Keratinocyte (primary cell): ENCODE data around the gene UGT1A4. TPM values are rescaled to one million over a fixed set of nuclear protein-coding genes. Genes with fewer than 3 reads are reported as not detected.

Source experiments
- DNase-seq: peaks from one replicate; pipeline ENCODE4 v3.0.0-alpha.2; 2011; ENCODE audit warnings: low read depth, missing footprints, low spot score
- FAIRE-seq: peaks from 2 replicates; lab custom pipeline; 2011; peaks lifted over from hg19 to GRCh38; lab: Jason Lieb, UNC
- H2AFZ ChIP-seq: 2 replicates; pipeline ENCODE4 v1.6.0; 2012; ENCODE audit warnings: low read length, control low read depth, inconsistent platforms; ENCODE audit not compliant: control insufficient read depth
- H3K27ac ChIP-seq: 2 replicates; pipeline ENCODE4 v1.5.1; 2011; ENCODE audit warnings: low read length; ENCODE audit not compliant: control insufficient read depth, insufficient read depth
- H3K27me3 ChIP-seq: 3 replicates; pipeline ENCODE4 v1.6.0; 2011; ENCODE audit warnings: low read length; ENCODE audit not compliant: control insufficient read depth, insufficient read depth; ENCODE audit errors: extremely low read depth
- H3K36me3 ChIP-seq, 2 experiments: 2 replicates in 1 of 2; 3 replicates in 1 of 2; pipeline ENCODE4 v1.5.1; 2011; ENCODE audit warnings: low read length in 2 of 2, mild to moderate bottlenecking in 1 of 2; ENCODE audit not compliant: control insufficient read depth in 2 of 2, insufficient read depth in 2 of 2; ENCODE audit errors: extremely low read depth in 1 of 2
- H3K4me1 ChIP-seq: 3 replicates; pipeline ENCODE4 v1.5.1; 2011; ENCODE audit warnings: low read length; ENCODE audit not compliant: control insufficient read depth, insufficient read depth; ENCODE audit errors: extremely low read depth
- H3K4me2 ChIP-seq: 3 replicates; pipeline ENCODE4 v1.6.0; 2011; ENCODE audit warnings: low read depth, low read length; ENCODE audit not compliant: control insufficient read depth, insufficient read depth; ENCODE audit errors: extremely low read depth
- H3K4me3 ChIP-seq, 3 experiments: fragments of 200-600 bp in 1 of 3; sonication (generic) in 1 of 3; 2 replicates in 2 of 3; 3 replicates in 1 of 3; pipeline ENCODE4 v1.5.1; 2011 to 2016; ENCODE audit warnings: low read length in 3 of 3, mild to moderate bottlenecking in 3 of 3, control low read depth in 2 of 3, inconsistent platforms in 1 of 3, low read depth in 1 of 3, mixed read lengths in 1 of 3, mixed run types in 1 of 3, moderate library complexity in 1 of 3; ENCODE audit not compliant: control insufficient read depth in 2 of 3, insufficient read depth in 2 of 3; ENCODE audit errors: extremely low read depth in 1 of 3
- H3K79me2 ChIP-seq: 2 replicates; pipeline ENCODE4 v1.6.0; 2012; ENCODE audit warnings: low read length; ENCODE audit not compliant: control insufficient read depth, insufficient read depth
- H3K9ac ChIP-seq: 3 replicates; pipeline ENCODE4 v1.6.0; 2011; ENCODE audit warnings: low read length; ENCODE audit not compliant: control insufficient read depth, insufficient read depth; ENCODE audit errors: extremely low read depth
- H3K9me1 ChIP-seq: 3 replicates; pipeline ENCODE4 v1.6.0; 2011; ENCODE audit warnings: low read length; ENCODE audit not compliant: control insufficient read depth, insufficient read depth; ENCODE audit errors: extremely low read depth
- H3K9me3 ChIP-seq: 2 replicates; pipeline ENCODE4 v1.5.1; 2012; ENCODE audit warnings: low read depth, low read length; ENCODE audit not compliant: control insufficient read depth
- H4K20me1 ChIP-seq: 3 replicates; pipeline ENCODE4 v1.6.0; 2011; ENCODE audit warnings: low read length; ENCODE audit not compliant: control insufficient read depth, insufficient read depth; ENCODE audit errors: extremely low read depth
- EZH2 ChIP-seq: IDR thresholded peaks from one replicate; pipeline ENCODE4 v1.6.1; 2012; ENCODE audit warnings: inconsistent platforms, mild to moderate bottlenecking, low read length, moderate library complexity
- dilution Hi-C: fragments of 300-500 bp; cut with MboI; formaldehyde crosslinking; loops from one replicate; pipeline ENCODE4 v1.7.0; 2020; ENCODE audit warnings: low sequenced_read_pairs; ENCODE audit not compliant: extremely low pct_ligation_motif_present
- polyA plus RNA-seq, 5 experiments: library from polyadenylated mRNA; depleted of rRNA in 3 of 5; stranded (reverse) in 3 of 5; stranded (forward) in 1 of 5; unstranded in 1 of 5; fragments of >200 nt; gene quantifications; 1 replicate in 1 of 5; 2 replicates in 3 of 5; 3 replicates in 1 of 5; pipeline versions ENCODE4 v1.2.1 to v1.2.3, GENCODE V29; 2011 to 2012; ENCODE audit warnings: missing spikeins in 2 of 5, low read depth in 1 of 5, low replicate concordance in 1 of 5
- TF ChIP-seq, protein P1 (sequence below), 3 experiments: IDR thresholded peaks in 1 of 3; conservative IDR thresholded peaks in 1 of 3; optimal IDR thresholded peaks in 1 of 3; 2 replicates in 2 of 3; 3 replicates in 1 of 3; pipeline versions ENCODE3 to v1.5.1; 2011; ENCODE audit warnings: low read length in 3 of 3, mild to moderate bottlenecking in 3 of 3, moderate library complexity in 2 of 3, control low read depth in 1 of 3, inconsistent platforms in 1 of 3; ENCODE audit not compliant: insufficient read depth in 2 of 3; ENCODE audit errors: extremely low read depth in 1 of 3

Gene UGT1A4
- polyA plus RNA-seq, 1 donor (not counting 4 experiments of a cell fraction or from before 2014, with no cell fraction given) = 2.4 TPM

DNA sequence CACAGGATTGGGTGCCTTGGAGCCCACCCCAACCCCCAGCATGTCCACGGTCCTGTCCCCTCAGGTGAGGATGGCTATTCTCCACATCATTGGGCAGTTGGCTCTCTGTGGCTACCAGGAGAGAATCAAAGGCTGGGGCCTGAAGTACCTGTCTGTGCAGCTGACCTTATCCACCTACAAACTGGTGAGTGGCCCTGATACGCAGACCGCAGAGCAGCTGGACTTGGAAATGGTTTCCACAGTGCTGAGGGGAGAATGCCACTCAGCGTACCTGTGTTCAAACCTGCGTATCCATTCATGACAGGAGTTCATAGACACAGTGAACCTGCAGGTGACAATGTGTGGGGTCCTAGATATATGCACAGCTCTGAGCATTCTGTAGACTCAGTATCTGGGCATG is 81.2 kb downstream of the UGT1A4 start:
- Histone ChIP-seq H3K4me3 (no peak overlapping the region), H2AFZ (no peak overlapping the region), H3K27ac (no peak overlapping the region), H4K20me1 (no peaks in the 10 kb centered on the region), H3K27me3 (peaks cover 6% of the 10 kb centered on the region), H3K9ac (no peak overlapping the region), H3K4me1 (peaks cover 9% of the 10 kb centered on the region), H3K9me1 (no peaks in the 10 kb centered on the region), H3K79me2 (no peaks in the 10 kb centered on the region), H3K36me3 (no peaks in the 10 kb centered on the region), H3K9me3 (no peaks in the 10 kb centered on the region), H3K4me2 (no peak overlapping the region)
- DNase-seq (no peak), FAIRE-seq (no peak)
- no peak for TF ChIP-seq EZH2
- TF ChIP-seq, protein P1, sequence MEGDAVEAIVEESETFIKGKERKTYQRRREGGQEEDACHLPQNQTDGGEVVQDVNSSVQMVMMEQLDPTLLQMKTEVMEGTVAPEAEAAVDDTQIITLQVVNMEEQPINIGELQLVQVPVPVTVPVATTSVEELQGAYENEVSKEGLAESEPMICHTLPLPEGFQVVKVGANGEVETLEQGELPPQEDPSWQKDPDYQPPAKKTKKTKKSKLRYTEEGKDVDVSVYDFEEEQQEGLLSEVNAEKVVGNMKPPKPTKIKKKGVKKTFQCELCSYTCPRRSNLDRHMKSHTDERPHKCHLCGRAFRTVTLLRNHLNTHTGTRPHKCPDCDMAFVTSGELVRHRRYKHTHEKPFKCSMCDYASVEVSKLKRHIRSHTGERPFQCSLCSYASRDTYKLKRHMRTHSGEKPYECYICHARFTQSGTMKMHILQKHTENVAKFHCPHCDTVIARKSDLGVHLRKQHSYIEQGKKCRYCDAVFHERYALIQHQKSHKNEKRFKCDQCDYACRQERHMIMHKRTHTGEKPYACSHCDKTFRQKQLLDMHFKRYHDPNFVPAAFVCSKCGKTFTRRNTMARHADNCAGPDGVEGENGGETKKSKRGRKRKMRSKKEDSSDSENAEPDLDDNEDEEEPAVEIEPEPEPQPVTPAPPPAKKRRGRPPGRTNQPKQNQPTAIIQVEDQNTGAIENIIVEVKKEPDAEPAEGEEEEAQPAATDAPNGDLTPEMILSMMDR (optimal IDR thresholded peaks at IDR 0.05 in 1 of 3, IDR thresholded peaks at IDR 0.05 in 1 of 3, conservative IDR thresholded peaks at IDR 0.05 in 1 of 3; ENCODE audit: extremely low read depth in 1 of 3, insufficient read depth in 2 of 3, low read length in 3 of 3) = no peak
- dilution Hi-C loops = no loop called here

DNA sequence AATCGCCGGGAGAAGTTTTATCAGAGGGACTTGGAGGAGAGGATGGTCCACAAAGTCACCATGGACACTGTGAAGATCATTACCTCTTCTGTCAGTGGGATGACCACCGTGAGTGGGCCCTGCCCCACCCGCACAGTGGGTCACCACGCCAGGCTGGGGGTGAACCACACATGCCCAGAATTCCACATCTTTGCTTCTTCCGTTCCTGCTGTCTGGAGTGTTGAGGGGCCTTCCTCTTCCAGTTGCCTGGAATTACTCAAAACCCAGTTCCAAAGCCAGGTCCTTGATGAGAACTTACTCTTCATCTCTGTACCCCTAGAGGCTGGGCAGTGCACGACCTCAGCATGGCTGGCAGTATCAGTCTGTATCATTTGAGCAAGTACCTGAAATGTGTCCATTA is 81.7 kb downstream of the UGT1A4 start:
- no peak overlapping the region for H3K27ac ChIP-seq
- no peak overlapping the region for H2AFZ ChIP-seq
- no peaks in the 10 kb centered on the region for H3K9me3 ChIP-seq
- H3K9me1 ChIP-seq = no peaks in the 10 kb centered on the region
- no peak overlapping the region for H3K4me2 ChIP-seq
- dilution Hi-C loops = no loop called here
- H3K36me3 ChIP-seq = no peaks in the 10 kb centered on the region
- FAIRE-seq = no peak
- no peak overlapping the region for H3K9ac ChIP-seq
- H3K4me3 ChIP-seq = no peak overlapping the region
- DNase-seq = no peak
- H4K20me1 ChIP-seq = no peaks in the 10 kb centered on the region
- no peak for TF ChIP-seq EZH2
- TF ChIP-seq, protein P1 (optimal IDR thresholded peaks at IDR 0.05 in 1 of 3, IDR thresholded peaks at IDR 0.05 in 1 of 3, conservative IDR thresholded peaks at IDR 0.05 in 1 of 3; ENCODE audit: extremely low read depth in 1 of 3, insufficient read depth in 2 of 3, low read length in 3 of 3) = no peak
- peaks cover 10% of the 10 kb centered on the region for H3K27me3 ChIP-seq
- no peaks in the 10 kb centered on the region for H3K79me2 ChIP-seq
- H3K4me1 ChIP-seq = peaks cover 9% of the 10 kb centered on the region
